GM12872 (cell line): ENCODE data around the gene JSRP1.

Source experiments
- TF ChIP-seq, protein P1 (sequence below): IDR thresholded peaks from 3 replicates; pipeline ENCODE4 v1.5.1; 2011; ENCODE audit warnings: low read depth, mild to moderate bottlenecking, low read length, moderate library complexity; ENCODE audit not compliant: insufficient read depth

JSRP1 gene

DNA sequence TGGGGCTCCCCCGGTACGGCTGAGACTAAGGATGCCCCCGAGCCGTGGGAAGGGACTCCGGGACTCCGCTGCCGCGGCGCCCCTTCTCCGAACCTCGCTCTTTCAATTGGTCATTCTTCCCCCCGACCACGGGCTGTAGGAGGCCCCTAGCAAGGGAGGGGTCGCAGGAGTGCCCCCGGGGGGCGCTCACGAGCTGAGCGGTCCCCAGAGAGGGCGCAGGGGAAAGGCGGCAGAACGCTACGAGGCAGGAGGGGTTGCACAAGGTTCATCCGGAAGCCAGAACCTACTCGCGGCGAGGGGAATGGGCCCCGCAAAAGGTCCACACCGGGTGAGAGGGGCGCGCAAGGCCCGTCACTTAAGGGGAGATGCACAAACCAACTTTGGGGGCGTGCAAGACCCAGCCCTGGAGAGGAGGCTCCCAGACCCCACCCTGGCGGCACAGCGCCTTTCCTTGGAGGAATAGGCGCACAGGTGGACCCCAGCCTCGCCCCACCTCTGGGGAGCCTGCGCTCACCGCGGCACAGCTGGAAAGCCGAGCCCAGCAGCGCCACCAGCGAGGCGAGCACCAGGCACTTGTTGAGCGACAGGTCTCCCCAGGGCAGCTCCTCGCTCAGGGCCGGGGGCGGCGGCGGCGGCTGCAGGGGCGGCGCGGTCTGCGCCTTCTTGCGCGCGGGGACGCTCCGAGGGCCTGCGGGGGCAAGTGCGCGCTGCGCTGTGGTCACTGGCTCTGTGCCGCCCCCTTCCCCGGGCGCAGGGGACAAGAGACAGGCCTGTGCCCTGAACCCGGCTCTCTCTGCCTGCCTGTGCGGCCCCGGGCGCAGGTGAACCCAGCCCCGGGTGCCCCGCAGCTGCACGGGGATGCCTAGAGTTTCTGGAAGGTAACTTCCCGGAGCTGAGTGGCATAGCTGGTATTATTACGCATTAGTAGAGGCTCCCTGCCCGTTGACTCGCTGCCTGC is 2.8 kb downstream of the JSRP1 start:
- TF ChIP-seq, protein P1, sequence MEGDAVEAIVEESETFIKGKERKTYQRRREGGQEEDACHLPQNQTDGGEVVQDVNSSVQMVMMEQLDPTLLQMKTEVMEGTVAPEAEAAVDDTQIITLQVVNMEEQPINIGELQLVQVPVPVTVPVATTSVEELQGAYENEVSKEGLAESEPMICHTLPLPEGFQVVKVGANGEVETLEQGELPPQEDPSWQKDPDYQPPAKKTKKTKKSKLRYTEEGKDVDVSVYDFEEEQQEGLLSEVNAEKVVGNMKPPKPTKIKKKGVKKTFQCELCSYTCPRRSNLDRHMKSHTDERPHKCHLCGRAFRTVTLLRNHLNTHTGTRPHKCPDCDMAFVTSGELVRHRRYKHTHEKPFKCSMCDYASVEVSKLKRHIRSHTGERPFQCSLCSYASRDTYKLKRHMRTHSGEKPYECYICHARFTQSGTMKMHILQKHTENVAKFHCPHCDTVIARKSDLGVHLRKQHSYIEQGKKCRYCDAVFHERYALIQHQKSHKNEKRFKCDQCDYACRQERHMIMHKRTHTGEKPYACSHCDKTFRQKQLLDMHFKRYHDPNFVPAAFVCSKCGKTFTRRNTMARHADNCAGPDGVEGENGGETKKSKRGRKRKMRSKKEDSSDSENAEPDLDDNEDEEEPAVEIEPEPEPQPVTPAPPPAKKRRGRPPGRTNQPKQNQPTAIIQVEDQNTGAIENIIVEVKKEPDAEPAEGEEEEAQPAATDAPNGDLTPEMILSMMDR, result peak; percentile 53

GRCh38 chr19:2252797-2253105 is 3.5 kb downstream of the JSRP1 start:
- TF ChIP-seq, protein P1, result no peak

DNA sequence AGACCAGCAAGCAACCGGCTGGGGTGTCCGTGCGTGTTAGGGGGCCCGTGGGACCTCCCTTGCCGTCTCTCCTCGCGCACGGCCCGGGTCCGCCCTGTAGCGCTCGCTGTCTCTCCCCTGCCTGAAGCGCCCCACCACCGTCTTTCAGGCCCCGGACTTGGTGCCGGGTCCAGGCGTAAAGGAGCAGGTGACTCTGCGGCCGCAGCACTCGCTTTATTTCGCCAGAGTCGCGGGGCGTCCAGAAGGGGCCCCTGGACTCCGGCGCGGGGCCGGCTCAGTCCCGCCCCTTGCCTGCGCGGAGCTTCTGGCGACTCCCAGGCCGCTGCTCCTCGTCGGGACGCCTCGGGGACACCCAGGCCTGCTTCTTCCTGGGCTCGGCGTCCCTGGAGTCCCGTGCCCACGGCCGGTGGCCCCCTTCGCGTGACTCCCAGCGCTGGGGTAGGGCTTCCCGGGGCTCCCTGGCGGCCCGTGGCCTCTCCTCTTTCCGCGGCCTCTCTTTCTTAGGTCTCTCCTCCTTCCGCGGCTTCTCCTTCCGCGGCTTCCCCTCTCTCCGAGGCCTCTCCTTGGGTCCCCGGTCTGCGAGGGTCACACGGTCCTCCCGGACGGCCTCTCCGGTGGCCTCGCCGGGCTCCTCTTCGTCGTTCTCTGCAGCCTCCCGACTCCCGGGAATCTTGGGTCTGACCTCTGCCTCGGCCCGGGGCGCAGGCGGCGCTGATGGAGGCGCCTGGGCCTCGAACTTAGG is 4.0 kb downstream of the JSRP1 start:
- TF ChIP-seq, protein P1, result no peak

- TF ChIP-seq, protein P1, result no peak
These were observed 4.8 kb downstream of the JSRP1 start for GRCh38 chr19:2251106-2252054.

DNA sequence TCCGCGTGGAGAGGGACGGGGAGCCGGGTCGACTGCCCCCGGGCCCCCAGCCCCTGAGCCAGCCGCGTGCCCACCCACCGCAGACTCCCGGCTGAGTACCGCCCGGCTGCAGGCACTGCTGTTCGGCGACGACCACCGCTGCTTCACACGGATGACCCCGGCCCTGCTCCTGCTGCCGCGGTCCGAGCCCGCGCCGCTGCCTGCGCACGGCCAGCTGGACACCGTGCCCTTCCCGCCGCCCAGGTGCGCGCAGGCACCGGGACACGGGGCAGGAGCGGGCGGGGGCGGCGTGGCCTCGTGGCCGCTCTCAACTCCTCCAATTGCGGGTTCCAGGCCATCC is 5.5 kb downstream of the JSRP1 start:
- TF ChIP-seq, protein P1, result no peak

DNA sequence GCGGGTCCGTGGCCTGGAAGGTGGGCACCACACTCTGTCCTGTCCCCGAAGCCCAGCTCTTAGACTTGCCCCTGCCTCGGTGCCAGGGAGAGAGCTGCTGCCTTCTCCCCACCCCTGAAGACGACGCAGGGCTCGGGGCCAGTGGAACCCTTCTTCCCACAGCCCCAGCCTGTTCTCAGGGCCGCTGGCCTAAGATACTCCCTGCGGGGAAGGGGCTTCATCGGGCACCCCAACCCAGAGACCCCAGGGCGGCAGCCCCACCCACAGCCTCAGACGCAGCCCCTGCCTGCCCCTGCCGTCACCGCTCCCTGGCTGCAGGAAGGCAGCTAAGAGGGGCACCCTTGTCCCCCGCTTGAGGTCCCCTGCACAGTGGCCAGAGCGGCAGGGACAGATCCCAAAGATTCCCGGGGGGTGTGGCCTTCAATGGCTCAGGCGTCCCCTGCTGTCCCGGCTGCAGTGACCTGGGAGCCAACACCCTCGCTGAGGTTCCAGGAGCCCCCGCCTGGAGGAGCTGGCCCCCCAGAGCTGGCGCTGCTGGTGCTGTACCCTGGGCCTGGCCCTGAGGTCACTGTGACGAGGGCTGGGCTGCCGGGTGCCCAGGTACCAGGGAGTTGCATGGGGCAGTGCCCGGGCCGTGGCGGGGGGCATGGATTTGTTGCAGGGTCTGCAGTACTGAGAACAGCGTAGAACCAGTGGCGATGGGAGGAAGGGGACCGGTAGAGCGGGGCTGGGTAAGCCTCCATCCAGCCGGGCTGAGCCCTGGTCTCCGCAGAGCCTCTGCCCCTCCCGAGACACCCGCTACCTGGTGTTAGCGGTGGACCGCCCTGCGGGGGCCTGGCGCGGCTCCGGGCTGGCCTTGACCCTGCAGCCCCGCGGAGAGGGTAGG is 6.1 kb downstream of the JSRP1 start:
- TF ChIP-seq, protein P1, result no peak
